Right renal pelvis (tissue), 4 donors: Measurements from ENCODE around the gene CYP17A1. TPM values are rescaled to one million over a fixed set of nuclear protein-coding genes. Genes with fewer than 3 reads are reported as not detected.

ENCODE experiments used
- polyA plus RNA-seq, 4 donors: library from polyadenylated mRNA; unstranded; fragments of 120-200 nt; gene quantifications; one replicate each; pipeline ENCODE4 v1.2.1, GENCODE V29; 2013; ENCODE audit not compliant: insufficient read length in 4 of 4

CYP17A1 gene
- polyA plus RNA-seq, 4 donors, result 0.60 to 1.0 (median 0.80) TPM

Other genes with a start within 250 kb of the CYP17A1 start
- 100 to 1,000 TPM; 135 to 143 (median 136) TPM for gene TRIM8, start 192.9 kb downstream of the CYP17A1 start, polyA plus RNA-seq
- 10 to 100 TPM; 28.6 to 32.5 (median 31.0) TPM for gene ARL3, start 123.0 kb downstream of the CYP17A1 start, polyA plus RNA-seq
- 10 to 100 TPM; 47.7 to 62.7 (median 49.0) TPM for gene SFXN2, start 122.8 kb downstream of the CYP17A1 start, polyA plus RNA-seq
- 10 to 100 TPM; 44.0 to 51.3 (median 48.0) TPM for gene WBP1L, start 93.5 kb downstream of the CYP17A1 start, polyA plus RNA-seq
- gene BORCS7, start 16.8 kb upstream of the CYP17A1 start, polyA plus RNA-seq, result 10 to 100 TPM; 46.1 to 69.4 (median 66.4) TPM
- gene AS3MT, start 32.1 kb upstream of the CYP17A1 start, polyA plus RNA-seq, result 10 to 100 TPM; 21.0 to 25.3 (median 23.1) TPM
- 10 to 100 TPM; 10.8 to 13.4 (median 12.7) TPM for gene CNNM2, start 80.9 kb upstream of the CYP17A1 start, polyA plus RNA-seq